ENCODE results near the gene APOBEC3G. TPM values are rescaled to one million over a fixed set of nuclear protein-coding genes. Genes with fewer than 3 reads are reported as not detected.

Gene APOBEC3G
- total RNA-seq, 2 experiments from 2014 or later: 106 to 108 TPM

GRCh38 chr22:39098026-39098425 lies 21.0 kb downstream of the APOBEC3G start:
- POLR2A ChIA-PET: interaction anchor here (0.6 to 1.4 kb wide), 2 partner anchors 20 to 49 kb away, joined by 3 to 4 read pairs; no protein-coding TSS in a partner anchor
- H3K27ac Mint-ChIP-seq: peak overlapping the region; percentile 91
- no peak for DNase-seq
- CTCF ChIA-PET: interaction anchor here (1.5 to 2.1 kb wide), 4 partner anchors 12 to 95 kb away, joined by 4 to 10 read pairs (median 6); no protein-coding TSS in a partner anchor
- no peaks in the 10 kb centered on the region for H3K9me3 Mint-ChIP-seq
- intact Hi-C loops (cut with micrococcal nuclease): loop anchor here (10.0 kb wide), 2 partner anchors 153 to 343 kb away; partner anchors contain the start of gene SUN2
- H3K4me3 Mint-ChIP-seq: peak overlapping the region; percentile 78
- peaks cover 71% of the 10 kb centered on the region for H3K4me1 Mint-ChIP-seq (ENCODE audit: low read depth)
- H3K36me3 Mint-ChIP-seq: no peaks in the 10 kb centered on the region
- no peaks in the 10 kb centered on the region for H3K27me3 Mint-ChIP-seq

- no peaks in the 10 kb centered on the region for H3K36me3 Mint-ChIP-seq
- DNase-seq: no peak
- POLR2A ChIA-PET: interaction anchor here (0.6 to 1.4 kb wide), 8 partner anchors 7 to 217 kb away, joined by 3 to 5 read pairs (median 4); partner anchors contain the start of gene APOBEC3G
- intact Hi-C loops (cut with micrococcal nuclease): loop anchor here (10.0 kb wide), 2 partner anchors 154 to 344 kb away; partner anchors contain the start of gene SUN2
- peak overlapping the region; percentile 24 for H3K4me3 Mint-ChIP-seq
- no peaks in the 10 kb centered on the region for H3K9me3 Mint-ChIP-seq
- CTCF ChIA-PET: interaction anchor here (0.8 to 2.1 kb wide), 5 partner anchors 11 to 219 kb away, joined by 3 to 10 read pairs (median 5); no protein-coding TSS in a partner anchor
- H3K4me1 Mint-ChIP-seq (ENCODE audit: low read depth): peaks cover 68% of the 10 kb centered on the region
- no peaks in the 10 kb centered on the region for H3K27me3 Mint-ChIP-seq
- peak overlapping the region; percentile 91 for H3K27ac Mint-ChIP-seq
Measured at GRCh38 chr22:39098576-39098975, 21.5 kb downstream of the APOBEC3G start.

GRCh38 chr22:39101226-39101625 lies 24.2 kb downstream of the APOBEC3G start:
- Mint-ChIP-seq H3K4me3 (no peak overlapping the region), H3K9me3 (no peaks in the 10 kb centered on the region), H3K27ac (no peak overlapping the region), H3K36me3 (no peaks in the 10 kb centered on the region), H3K4me1 (ENCODE audit: low read depth) (peaks cover 47% of the 10 kb centered on the region), H3K27me3 (no peaks in the 10 kb centered on the region)
- ChIA-PET POLR2A (no interaction called here), CTCF (no interaction called here)
- no peak for DNase-seq
- intact Hi-C loops (cut with micrococcal nuclease): no loop called here

- ChIA-PET POLR2A (no interaction called here), CTCF (no interaction called here)
- H3K27ac Mint-ChIP-seq: no peak overlapping the region
- intact Hi-C loops (cut with micrococcal nuclease): no loop called here
- H3K9me3 Mint-ChIP-seq: no peaks in the 10 kb centered on the region
- no peaks in the 10 kb centered on the region for H3K27me3 Mint-ChIP-seq
- no peak for DNase-seq
- H3K4me1 Mint-ChIP-seq (ENCODE audit: low read depth): peaks cover 27% of the 10 kb centered on the region
- H3K4me3 Mint-ChIP-seq: no peak overlapping the region
- H3K36me3 Mint-ChIP-seq: no peaks in the 10 kb centered on the region
Measured at GRCh38 chr22:39103431-39103830, 26.4 kb downstream of the APOBEC3G start.

- CTCF ChIA-PET: no interaction called here
- no peaks in the 10 kb centered on the region for H3K4me1 Mint-ChIP-seq (ENCODE audit: low read depth)
- H3K36me3 Mint-ChIP-seq: no peaks in the 10 kb centered on the region
- no peak overlapping the region for H3K4me3 Mint-ChIP-seq
- H3K27ac Mint-ChIP-seq: no peak overlapping the region
- no peaks in the 10 kb centered on the region for H3K27me3 Mint-ChIP-seq
- DNase-seq: no peak
- no peaks in the 10 kb centered on the region for H3K9me3 Mint-ChIP-seq
- intact Hi-C loops (cut with micrococcal nuclease): no loop called here
- POLR2A ChIA-PET: no interaction called here
Measured at GRCh38 chr22:39106326-39106725, 29.3 kb downstream of the APOBEC3G start.

GRCh38 chr22:39108487-39108886 lies 31.4 kb downstream of the APOBEC3G start:
- no peak overlapping the region for H3K27ac Mint-ChIP-seq
- intact Hi-C loops (cut with micrococcal nuclease): no loop called here
- H3K9me3 Mint-ChIP-seq: no peaks in the 10 kb centered on the region
- DNase-seq: no peak
- ChIA-PET CTCF (interaction anchor here (1.2 kb wide), 1 partner anchor 238 kb away, joined by 4 read pairs; no protein-coding TSS in a partner anchor), POLR2A (no interaction called here)
- no peak overlapping the region for H3K4me3 Mint-ChIP-seq
- no peaks in the 10 kb centered on the region for H3K36me3 Mint-ChIP-seq
- peaks cover 4% of the 10 kb centered on the region for H3K4me1 Mint-ChIP-seq (ENCODE audit: low read depth)
- H3K27me3 Mint-ChIP-seq: no peaks in the 10 kb centered on the region

- no peak overlapping the region for H3K27ac Mint-ChIP-seq
- H3K4me3 Mint-ChIP-seq: no peak overlapping the region
- no peak for DNase-seq
- H3K4me1 Mint-ChIP-seq (ENCODE audit: low read depth): peaks cover 12% of the 10 kb centered on the region
- H3K27me3 Mint-ChIP-seq: no peaks in the 10 kb centered on the region
- intact Hi-C loops (cut with micrococcal nuclease): no loop called here
- H3K9me3 Mint-ChIP-seq: no peaks in the 10 kb centered on the region
- H3K36me3 Mint-ChIP-seq: no peaks in the 10 kb centered on the region
- ChIA-PET POLR2A (no interaction called here), CTCF (interaction anchor here (1.4 kb wide), 1 partner anchor 12 kb away, joined by 4 read pairs; the partner anchor contains the start of gene APOBEC3H)
Measured at GRCh38 chr22:39109361-39109760, 32.3 kb downstream of the APOBEC3G start.

- ChIA-PET POLR2A (interaction anchor here (0.6 kb wide), 1 partner anchor 42 kb away, joined by 3 read pairs; no protein-coding TSS in a partner anchor), CTCF (interaction anchor here (0.6 to 1.4 kb wide), 3 partner anchors 13 to 241 kb away, joined by 3 to 6 read pairs (median 4); partner anchors contain the start of gene APOBEC3H)
- H3K4me1 Mint-ChIP-seq (ENCODE audit: low read depth): peaks cover 27% of the 10 kb centered on the region
- H3K9me3 Mint-ChIP-seq: no peaks in the 10 kb centered on the region
- H3K4me3 Mint-ChIP-seq: no peak overlapping the region
- no peak for DNase-seq
- intact Hi-C loops (cut with micrococcal nuclease): loop anchor here (10.0 kb wide), 1 partner anchor 46 kb away; no protein-coding TSS in a partner anchor
- H3K36me3 Mint-ChIP-seq: no peaks in the 10 kb centered on the region
- H3K27me3 Mint-ChIP-seq: no peaks in the 10 kb centered on the region
- no peak overlapping the region for H3K27ac Mint-ChIP-seq
Measured at GRCh38 chr22:39110631-39111561, 33.8 kb downstream of the APOBEC3G start.

GRCh38 chr22:39114112-39114511 lies 37.0 kb downstream of the APOBEC3G start:
- Mint-ChIP-seq H3K27ac (peak overlapping the region; percentile 30), H3K4me1 (ENCODE audit: low read depth) (peaks cover 55% of the 10 kb centered on the region), H3K9me3 (no peaks in the 10 kb centered on the region), H3K36me3 (no peaks in the 10 kb centered on the region), H3K4me3 (peak overlapping the region; percentile 30), H3K27me3 (no peaks in the 10 kb centered on the region)
- CTCF ChIA-PET: interaction anchor here (0.6 to 1.9 kb wide), 9 partner anchors 15 to 1208 kb away, joined by 3 to 6 read pairs (median 3); no protein-coding TSS in a partner anchor
- intact Hi-C loops (cut with micrococcal nuclease): loop anchor here (10.0 kb wide), 1 partner anchor 49 kb away; no protein-coding TSS in a partner anchor
- POLR2A ChIA-PET: interaction anchor here (0.6 to 1.8 kb wide), 8 partner anchors 15 to 240 kb away, joined by 3 to 9 read pairs (median 5); no protein-coding TSS in a partner anchor
- no peak for DNase-seq

- POLR2A ChIA-PET: interaction anchor here (0.6 to 1.8 kb wide), 7 partner anchors 16 to 173 kb away, joined by 3 to 9 read pairs (median 4); partner anchors contain the start of gene APOBEC3G
- peaks cover 55% of the 10 kb centered on the region for H3K4me1 Mint-ChIP-seq (ENCODE audit: low read depth)
- no peak for DNase-seq
- H3K9me3 Mint-ChIP-seq: no peaks in the 10 kb centered on the region
- H3K27ac Mint-ChIP-seq: peak overlapping the region; percentile 95
- H3K36me3 Mint-ChIP-seq: no peaks in the 10 kb centered on the region
- CTCF ChIA-PET: interaction anchor here (0.8 to 1.9 kb wide), 4 partner anchors 18 to 174 kb away, joined by 3 to 5 read pairs (median 4); partner anchors contain the start of gene APOBEC3H
- no peak overlapping the region for H3K4me3 Mint-ChIP-seq
- H3K27me3 Mint-ChIP-seq: no peaks in the 10 kb centered on the region
- intact Hi-C loops (cut with micrococcal nuclease): loop anchor here (5.0 to 10.0 kb wide), 2 partner anchors 33 to 51 kb away; no protein-coding TSS in a partner anchor
Measured at GRCh38 chr22:39115570-39115969, 38.5 kb downstream of the APOBEC3G start.

GRCh38 chr22:39115977-39116621 lies 39.0 kb downstream of the APOBEC3G start:
- CTCF ChIA-PET: interaction anchor here (0.8 to 1.9 kb wide), 4 partner anchors 19 to 174 kb away, joined by 3 to 5 read pairs (median 4); partner anchors contain the start of gene APOBEC3H
- Mint-ChIP-seq H3K27me3 (no peaks in the 10 kb centered on the region), H3K36me3 (no peaks in the 10 kb centered on the region), H3K9me3 (no peaks in the 10 kb centered on the region), H3K4me3 (no peak overlapping the region), H3K4me1 (ENCODE audit: low read depth) (peaks cover 55% of the 10 kb centered on the region), H3K27ac (peak overlapping the region; percentile 95)
- intact Hi-C loops (cut with micrococcal nuclease): loop anchor here (2.0 to 10.0 kb wide), 4 partner anchors 34 to 243 kb away; partner anchors contain the start of genes APOBEC3C and CBX6
- POLR2A ChIA-PET: interaction anchor here (0.6 to 1.8 kb wide), 6 partner anchors 17 to 174 kb away, joined by 3 to 9 read pairs (median 4); partner anchors contain the start of gene APOBEC3G
- no peak for DNase-seq

Data from activated CD4-positive, alpha-beta memory T cell treated with anti-CD3 and anti-CD28 coated beads for 36 hours (primary cell).